HG02870 (cell line): ENCODE results near the gene ADPRHL1.

Experiments used
- ATAC-seq: cut with Tn5 transposase; IDR thresholded peaks from one replicate; pipeline ENCODE4 v1.9.1; 2021; ENCODE audit warnings: mild to moderate bottlenecking, moderate library complexity; ENCODE audit not compliant: unreplicated experiment

ADPRHL1 gene

GRCh38 chr13:113417836-113418721, 35.2 kb downstream of the ADPRHL1 start:
- no peak for ATAC-seq

GRCh38 chr13:113417008-113417751, 36.1 kb downstream of the ADPRHL1 start:
- ATAC-seq = no peak

- no peak for ATAC-seq
These were observed 37.5 kb downstream of the ADPRHL1 start for GRCh38 chr13:113415825-113416224.

- no peak for ATAC-seq
These were observed 38.3 kb downstream of the ADPRHL1 start for GRCh38 chr13:113415032-113415431.

GRCh38 chr13:113414335-113414734, 39.0 kb downstream of the ADPRHL1 start:
- no peak for ATAC-seq

GRCh38 chr13:113413898-113414282, 39.4 kb downstream of the ADPRHL1 start:
- no peak for ATAC-seq

- ATAC-seq = no peak
These were observed 40.0 kb downstream of the ADPRHL1 start for GRCh38 chr13:113413178-113413897.

GRCh38 chr13:113412440-113412839, 40.8 kb downstream of the ADPRHL1 start:
- no peak for ATAC-seq

- ATAC-seq = no peak
These were observed 41.9 kb downstream of the ADPRHL1 start for GRCh38 chr13:113411216-113412023.

- no peak for ATAC-seq
These were observed 42.7 kb downstream of the ADPRHL1 start for GRCh38 chr13:113410472-113411201.

GRCh38 chr13:113408562-113408961, 44.7 kb downstream of the ADPRHL1 start:
- no peak for ATAC-seq

- no peak for ATAC-seq
These were observed 45.5 kb downstream of the ADPRHL1 start for GRCh38 chr13:113407531-113408393.

- ATAC-seq = no peak
These were observed 46.2 kb downstream of the ADPRHL1 start for GRCh38 chr13:113407103-113407530.

- no peak for ATAC-seq
These were observed 46.8 kb downstream of the ADPRHL1 start for GRCh38 chr13:113406321-113407102.

GRCh38 chr13:113405481-113406300, 47.6 kb downstream of the ADPRHL1 start:
- no peak for ATAC-seq

GRCh38 chr13:113404723-113405471, 48.4 kb downstream of the ADPRHL1 start:
- ATAC-seq = no peak

- ATAC-seq = no peak
These were observed 48.9 kb downstream of the ADPRHL1 start for GRCh38 chr13:113404366-113404722.
